ENCODE measurements around the gene APOA4.

Gene APOA4

DNA sequence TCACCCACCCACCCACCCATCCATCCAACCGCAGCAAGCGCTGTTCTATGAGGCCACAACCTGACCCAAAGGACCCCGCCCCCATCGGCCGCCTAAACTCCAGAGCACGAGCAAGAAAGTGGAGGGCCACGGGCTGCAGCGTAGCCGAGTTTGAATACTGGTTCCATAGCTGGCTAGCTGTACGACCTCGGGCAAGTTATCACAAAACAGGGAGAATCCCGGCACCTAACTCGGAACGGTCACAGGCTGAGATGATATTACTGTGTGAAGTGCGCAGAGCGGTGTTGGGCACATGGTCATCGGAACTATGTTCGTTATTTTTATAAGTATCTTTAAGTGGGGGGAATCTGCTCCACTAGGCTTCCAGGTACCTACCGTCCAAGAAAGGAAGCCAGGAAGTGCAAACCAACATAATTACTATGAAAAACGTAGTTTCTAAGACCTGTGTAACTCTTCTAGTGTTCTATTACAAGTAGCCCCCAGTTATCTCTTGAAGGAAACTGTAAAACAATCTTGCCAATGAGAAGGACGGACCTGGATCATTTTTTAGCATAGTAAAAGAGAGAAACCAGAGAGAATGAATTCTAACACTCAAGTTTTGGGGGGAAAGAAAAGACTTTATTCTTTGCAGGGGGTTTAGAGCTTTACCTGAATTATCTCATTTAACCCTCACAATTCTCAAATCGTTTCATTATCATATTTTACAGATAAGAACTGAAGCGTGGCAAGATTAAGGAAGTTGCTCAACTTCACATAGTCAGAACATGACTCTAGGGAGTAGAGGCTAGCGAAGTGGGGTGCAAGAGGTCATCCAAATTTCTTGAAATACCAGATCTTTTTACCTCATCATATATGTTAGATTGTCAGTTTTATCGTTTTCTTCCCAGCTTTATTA is 49.7 kb downstream of the APOA4 start:
- DNase-seq = peak; percentile 79

DNA sequence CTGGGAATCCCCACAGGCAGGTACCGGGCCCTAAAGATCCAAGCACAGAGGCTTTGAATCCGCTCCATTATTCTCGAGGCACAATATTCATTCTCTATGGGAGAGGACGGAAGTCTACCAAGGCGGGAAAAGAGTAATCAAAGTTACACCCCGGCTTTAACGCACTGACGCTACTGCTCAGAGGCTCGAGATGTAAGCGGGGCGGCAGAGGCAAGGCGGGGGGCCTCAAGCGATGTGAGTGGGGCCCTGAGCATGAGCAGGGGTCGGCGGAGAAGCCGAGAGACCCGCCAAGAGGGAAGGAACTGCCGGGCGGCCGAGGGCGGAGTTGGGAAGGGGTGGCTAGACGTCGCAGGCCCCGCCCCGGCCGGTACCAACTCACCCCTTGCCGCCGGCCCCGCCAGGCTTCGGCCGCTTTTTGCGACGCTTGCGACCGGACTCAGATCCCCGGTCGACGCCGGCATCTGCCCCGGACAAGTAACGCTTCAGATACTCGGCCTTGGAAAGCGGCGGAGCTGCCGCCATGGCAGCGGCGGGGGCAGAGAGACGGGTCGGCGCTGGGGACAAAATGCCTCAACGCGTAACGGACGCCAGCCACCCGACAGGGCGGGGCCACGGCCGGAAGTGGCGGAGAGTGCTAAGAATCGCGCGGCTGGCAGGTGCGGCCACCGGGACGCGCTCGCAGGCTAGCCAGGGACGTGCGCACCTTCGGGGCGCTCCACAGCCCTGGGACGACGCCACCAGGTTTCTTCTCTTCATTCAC is 50.5 kb downstream of the APOA4 start, which contains the start of gene BUD13:
Gene BUD13, minus strand, starts transcription at position 545 of the 760 bp plus-strand sequence. Its CDS starts 23 bp downstream, at position 522.
- peak; percentile 88 for DNase-seq

DNA sequence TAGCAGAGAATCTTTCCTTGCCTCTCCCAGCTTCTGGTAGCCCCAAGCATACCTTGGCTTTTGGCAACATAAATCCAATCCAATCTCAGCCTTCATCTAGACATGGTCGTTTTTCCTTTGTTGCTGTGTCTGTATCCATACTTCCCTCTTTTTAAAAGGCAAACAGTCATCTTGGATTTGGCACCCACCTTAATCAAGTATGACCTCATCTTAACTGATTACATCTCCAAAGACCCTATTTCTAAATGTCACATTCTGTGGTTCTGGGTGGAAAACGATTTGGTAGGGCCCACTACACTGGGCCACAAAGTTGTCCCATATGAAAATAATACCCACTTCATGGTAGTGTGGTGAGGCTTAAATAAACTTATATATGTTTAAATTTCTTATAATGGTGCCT is 51.2 kb downstream of the APOA4 start:
- no peak for DNase-seq
